HCEC 1CT (cell line): ENCODE measurements around the gene DHRS4L2.
"Not testable (repeated sequence)": the region's sequence is repeated elsewhere in the genome, so short reads cannot be mapped to it uniquely, and the experiment has no call there.

Experiments
- DNase-seq: peaks from one replicate; pipeline ENCODE4 v3.0.0-alpha.2; 2017

The DHRS4L2 gene

DNA sequence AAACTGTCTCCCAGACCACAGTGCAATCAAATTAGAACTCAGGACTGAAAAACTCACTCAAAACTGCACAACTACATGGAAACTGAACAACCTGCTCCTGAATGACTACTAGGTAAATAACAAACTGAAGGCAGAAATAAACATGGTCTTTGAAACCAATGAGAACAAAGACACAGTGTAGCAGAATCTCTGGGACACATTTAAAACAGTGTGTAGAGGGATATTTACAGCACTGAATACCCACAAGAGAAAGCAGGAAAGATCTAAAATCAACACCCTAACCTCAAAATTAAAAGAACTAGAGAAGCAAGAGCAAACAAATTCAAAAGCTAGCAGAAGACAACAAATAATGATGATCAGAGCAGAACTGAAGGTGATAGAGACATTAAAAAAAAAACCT, 14.7 kb upstream of the DHRS4L2 start:
- DNase-seq = not testable (repeated sequence)

DNA sequence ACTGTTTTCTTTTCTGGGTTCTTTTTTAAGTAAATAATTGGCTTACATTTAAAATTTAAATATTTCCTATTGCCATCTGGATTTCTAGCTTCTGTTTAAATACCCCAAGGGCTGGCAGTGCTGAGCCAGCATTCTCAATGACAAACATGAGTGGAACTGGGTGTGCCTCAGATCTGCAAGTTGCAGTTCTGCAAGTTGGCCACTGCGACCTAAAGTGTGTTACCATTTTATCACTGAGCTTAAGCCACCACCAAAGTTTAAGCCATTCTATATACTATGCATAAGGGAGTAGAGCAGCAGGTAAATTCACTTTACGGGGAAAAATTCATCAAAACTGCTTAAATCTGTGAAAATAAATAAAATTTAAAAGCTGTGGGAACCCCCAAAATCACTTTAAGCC, 11.5 kb upstream of the DHRS4L2 start:
- DNase-seq = peak; percentile 7

DNA sequence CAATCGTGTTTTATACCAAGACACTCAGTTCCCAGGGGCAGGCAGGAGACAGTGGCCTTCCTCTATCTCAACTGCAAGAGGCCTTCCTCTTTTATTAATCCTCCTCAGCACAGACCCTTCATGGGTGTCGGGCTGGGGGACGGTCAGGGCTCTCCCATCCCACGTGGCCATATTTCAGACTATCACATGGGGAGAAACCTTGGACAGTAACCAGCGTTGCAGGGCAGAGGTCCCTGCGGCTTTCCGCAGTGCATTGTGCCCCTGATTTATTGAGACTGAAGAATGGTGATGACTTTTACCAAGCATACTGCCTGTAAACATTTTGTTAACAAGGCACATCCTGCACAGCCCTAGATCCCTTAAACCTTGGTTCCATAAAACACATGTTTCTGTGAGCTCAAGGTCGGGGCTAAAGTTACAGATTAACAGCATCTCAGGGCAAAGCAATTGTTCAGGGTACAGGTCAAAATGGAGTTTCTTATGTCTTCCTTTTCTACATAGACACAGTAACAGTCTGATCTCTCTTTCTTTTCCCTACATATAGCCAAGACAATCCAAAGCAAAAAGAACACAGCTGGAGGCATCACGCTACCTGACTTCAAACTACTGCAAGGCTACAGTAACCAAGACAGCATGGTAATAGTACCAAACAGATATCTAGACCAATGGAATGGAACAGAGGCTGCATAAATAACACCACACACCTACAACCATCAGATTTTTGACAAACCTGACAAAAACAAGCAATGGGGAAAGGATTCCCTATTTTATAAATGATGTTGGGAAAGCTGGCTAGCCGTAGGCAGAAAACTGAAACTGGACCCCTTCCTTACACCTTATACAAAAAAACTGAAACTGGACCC, 6.5 kb upstream of the DHRS4L2 start:
- not testable (repeated sequence) for DNase-seq

DNA sequence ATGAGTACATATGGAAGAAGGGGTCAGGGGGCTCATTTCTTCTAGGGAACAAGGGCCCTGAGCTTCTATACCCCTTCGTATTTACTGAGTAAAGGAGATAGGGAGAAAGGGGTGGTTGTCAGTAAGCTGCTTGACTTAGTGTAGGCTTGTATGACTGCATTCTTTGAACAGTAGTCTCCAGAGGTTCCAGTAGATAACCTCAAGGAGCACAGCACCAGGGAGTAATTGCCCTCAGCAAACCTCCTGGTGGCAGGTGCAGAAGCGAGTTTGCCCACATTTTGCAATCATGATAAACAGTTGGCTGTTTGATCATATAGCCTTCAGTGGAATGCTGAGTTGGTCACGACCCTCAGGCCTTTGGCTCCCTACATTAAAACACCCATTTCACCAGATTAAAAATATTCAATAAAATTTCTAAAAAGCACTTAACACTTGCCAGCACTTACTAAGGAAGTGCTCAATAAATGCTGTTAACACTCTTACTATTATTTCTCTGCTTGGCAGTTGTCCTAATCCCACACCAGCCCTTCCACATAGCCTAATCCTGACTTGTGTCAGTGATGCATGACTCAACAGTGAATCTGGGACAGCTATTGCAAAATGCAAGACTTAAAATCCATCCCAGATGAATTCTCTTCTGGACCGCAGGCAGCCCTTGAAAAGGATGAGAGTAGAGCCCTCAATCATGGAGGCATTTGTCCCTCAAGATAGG, 3.7 kb upstream of the DHRS4L2 start:
- peak; percentile 94 for DNase-seq

DNA sequence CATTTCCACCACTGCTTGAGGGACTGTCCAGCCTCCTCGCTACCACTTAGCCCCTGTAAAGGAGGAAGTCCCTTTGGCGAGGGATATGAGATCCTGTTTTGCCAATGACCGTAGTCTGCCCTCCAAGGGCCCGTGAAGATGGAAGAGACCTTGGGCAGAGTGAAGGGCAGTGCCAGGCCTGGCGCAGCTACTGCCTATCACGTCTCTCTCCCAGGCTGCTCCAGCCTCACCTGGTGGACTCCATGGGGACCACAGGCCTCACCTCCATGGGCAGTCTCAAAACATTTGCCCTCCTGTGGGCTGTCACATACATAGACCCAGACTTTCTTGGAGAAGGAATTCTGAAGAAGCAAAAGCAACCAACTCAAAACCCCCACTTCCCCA, 514 bp upstream of the DHRS4L2 start:
- DNase-seq = not testable (repeated sequence)

DNA sequence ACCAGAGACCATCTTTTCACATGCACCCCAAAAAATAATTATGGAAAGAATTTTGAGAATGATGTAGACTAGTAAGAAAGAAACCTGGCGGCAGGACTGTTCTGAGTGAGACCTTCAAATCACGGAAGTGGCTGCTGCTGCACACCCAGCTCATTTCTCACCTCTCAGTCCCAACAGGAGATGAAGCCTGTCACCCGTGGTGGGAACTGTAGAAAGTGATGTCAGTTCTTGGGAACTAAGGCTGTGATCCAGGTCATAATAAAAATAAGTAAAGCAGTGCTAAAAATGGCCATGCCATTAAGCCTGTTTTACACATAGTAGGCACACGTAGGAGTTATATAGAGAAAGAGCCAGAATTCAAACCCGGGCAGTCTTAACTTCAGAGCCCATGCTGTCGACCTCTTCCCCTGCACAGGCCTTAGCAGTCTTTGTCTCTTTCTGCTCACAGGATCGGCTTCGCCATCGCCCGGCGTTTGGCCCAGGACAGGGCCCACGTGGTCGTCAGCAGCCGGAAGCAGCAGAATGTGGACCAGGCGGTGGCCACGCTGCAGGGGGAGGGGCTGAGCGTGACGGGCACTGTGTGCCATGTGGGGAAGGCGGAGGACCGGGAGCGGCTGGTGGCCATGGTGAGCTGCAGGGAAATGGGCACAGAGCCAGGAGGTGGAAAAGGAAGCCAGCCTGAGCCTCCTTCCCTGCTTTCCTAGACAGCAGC, 1.2 kb downstream of the DHRS4L2 start:
- not testable (repeated sequence) for DNase-seq

DNA sequence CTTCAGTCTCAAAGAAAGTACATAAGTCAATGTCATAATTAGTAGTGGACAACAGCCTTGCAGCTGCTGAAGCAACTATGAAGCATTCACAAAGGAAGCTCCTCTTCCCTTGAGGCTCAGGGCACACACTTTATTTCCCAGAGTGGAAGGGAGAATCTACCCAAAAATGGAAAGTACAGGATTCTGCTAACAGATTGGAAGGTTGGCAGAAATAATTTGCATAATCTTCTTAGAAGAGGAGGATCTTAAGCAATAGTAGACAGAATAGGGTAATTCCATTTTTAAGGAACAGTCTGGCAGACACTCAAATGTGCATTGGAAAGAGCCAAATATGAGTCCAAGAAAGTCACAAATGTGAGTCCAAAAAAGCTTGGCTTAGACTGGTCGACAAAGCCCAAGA, 2.2 kb downstream of the DHRS4L2 start:
- DNase-seq = not testable (repeated sequence)

DNA sequence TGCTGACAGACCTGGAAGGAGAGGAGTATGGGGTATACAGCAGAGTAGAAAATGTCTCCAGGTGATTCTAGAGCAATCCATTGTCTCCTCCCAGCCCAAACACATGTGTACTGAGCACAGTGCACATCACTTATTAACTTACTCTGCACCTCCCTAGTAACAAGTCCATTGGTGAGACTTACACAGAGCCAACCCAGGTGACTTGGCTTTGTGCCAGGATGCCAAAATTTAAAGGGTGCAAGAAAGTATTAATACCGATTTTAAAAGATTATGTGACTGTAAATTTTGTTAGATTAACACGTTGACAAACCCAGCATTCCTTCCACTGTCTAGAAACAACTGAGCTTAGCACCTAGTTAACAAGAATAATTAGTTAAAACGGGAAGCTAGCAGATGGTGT, 4.3 kb downstream of the DHRS4L2 start:
- DNase-seq = not testable (repeated sequence)

DNA sequence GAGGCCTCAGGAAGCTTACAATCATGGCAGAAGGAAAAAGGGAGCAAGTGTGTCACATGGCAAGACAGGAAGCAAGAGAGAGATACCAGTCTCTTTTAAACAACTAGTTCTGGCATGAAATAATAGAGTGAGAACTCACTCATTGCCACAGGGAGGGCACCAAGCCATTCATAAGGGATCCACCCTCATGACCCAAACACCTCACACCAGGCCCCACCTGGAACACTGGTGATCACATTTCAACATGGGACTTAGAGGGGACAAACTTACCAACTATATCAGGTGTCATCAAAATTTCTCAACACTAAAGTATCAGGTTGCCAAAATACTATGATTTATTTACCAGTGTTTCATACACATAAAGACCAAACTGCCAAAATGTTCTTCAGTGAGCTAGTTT, 7.3 kb downstream of the DHRS4L2 start:
- not testable (repeated sequence) for DNase-seq

DNA sequence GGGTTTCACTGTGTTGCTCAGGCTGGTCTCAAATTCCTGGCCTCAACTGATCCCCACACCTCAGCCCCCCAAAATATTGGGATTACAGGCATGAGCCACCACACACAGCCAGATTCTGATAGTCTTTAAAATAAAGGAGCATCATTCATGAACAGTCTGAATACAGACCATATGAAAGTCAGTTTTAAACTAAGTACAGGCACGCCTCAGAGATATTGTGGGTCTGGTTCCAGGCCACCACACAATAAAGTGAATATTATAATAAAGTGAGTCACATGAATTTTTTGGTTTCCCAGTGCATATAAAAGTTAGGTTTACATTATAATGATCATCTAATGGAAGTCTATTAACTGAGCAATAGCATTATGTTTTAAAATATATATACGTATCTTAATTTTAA, 8.1 kb downstream of the DHRS4L2 start:
- not testable (repeated sequence) for DNase-seq

DNA sequence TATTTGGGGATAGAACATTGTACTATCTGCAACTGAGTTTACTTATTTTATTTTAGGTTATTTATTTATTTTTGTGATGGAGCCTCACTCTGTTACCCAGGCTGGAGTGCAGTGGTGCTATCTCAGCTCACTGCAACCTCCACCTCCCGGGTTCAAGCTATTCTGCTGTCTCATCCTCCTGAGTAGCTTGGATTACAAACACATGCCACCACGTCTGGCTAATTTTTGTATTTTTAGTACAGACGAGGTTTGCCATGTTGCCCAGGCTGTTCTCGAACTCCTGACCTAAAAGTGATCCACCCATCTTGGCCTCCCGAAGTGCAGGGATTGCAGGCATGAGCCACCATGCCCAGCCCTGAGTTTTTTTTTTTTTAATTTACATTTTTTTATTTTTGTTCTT, 10.9 kb downstream of the DHRS4L2 start:
- not testable (repeated sequence) for DNase-seq

DNA sequence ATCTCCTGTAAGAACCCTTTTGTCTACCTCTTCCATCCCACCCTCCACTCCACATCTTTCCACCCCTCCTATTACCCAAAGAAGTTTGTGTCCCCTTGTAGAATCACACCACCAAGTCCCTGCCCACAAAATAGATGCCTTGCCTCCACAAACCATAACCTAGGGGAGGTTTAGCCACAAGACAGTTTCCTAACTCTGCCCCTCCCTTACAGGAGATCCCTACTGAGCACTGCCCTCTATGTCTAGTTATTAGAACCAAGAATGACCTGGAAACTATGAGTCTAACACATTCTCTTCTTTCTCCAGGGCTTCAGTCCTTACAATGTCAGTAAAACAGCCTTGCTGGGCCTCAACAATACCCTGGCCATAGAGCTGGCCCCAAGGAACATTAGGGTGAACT, 12.3 kb downstream of the DHRS4L2 start:
- DNase-seq = not testable (repeated sequence)

DNA sequence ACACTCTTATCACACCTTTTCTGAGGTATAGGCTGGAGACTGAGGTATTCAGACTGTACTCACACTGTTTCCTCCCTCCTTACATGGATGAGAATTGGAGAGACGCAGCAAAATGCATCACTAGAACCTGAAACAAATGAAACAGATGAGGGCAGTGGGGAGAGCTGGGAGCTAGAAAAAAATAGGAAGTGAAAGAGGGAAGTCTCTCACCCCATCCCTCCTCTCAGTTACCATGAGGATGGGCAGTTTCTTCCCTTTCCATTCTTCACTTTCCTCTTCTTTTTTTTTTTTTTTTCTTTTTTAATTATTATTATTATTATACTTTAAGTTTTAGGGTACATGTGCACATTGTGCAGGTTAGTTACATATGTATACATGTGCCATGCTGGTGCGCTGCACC, 12.9 kb downstream of the DHRS4L2 start:
- DNase-seq = not testable (repeated sequence)

DNA sequence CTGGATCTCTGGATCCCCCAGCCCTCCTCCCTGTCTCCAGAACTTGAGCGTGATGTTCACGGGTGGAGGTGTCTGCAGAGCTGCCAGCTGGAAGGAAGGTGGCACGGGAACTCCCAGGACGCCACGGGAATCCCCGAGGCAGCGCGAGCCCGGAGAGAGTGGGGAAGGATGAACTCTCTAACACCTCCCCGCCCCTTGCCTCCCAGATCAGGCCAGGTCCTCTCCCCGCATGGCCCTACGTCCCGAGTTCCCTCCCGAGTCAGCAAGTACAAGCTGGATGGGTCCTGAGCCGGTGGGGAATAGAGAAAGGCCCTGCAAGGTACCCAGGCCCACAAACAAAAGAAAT, 17.7 kb downstream of the DHRS4L2 start:
- DNase-seq = not testable (repeated sequence)

DNA sequence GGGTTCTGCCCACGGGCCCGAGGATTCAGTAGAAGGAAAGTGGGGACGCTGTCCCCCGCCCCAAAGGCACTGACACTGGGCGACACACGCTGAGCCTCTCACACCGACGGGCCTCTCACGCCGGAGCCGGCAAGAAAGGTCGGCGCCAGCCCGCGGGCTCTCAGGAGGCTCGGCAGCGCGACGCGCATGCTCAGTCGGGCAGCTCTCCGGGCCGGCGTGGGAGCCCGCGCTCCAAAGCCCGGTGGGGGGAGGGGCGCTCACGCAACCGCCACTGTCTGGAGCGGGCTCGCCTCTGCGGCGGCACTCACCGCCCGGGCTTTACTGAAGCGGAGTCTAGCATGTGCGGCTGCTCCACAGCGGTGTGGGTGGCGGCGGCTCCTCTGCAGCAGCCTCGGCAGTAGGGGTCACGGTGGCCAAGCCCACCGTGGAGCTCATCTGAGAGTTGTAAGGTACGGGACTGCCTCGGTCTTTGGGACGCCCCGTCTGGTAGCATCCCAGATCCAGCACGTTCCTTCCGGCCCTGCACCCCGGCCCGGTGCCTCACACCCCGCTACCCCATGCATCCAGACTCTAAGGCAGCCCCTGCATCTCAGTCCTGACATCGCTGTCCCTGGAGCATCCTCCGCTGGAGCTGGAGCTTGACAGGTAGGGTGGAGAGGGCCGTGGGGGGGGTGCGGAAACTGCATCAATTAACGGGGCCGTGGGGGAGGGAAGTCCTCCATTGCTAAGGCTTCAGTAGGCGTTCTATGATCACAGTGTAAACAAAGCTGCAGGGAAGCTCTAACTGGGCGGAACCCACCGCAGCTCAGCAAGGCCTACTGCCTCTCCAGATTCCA, 18.3 kb downstream of the DHRS4L2 start:
- peak; percentile 6 for DNase-seq

DNA sequence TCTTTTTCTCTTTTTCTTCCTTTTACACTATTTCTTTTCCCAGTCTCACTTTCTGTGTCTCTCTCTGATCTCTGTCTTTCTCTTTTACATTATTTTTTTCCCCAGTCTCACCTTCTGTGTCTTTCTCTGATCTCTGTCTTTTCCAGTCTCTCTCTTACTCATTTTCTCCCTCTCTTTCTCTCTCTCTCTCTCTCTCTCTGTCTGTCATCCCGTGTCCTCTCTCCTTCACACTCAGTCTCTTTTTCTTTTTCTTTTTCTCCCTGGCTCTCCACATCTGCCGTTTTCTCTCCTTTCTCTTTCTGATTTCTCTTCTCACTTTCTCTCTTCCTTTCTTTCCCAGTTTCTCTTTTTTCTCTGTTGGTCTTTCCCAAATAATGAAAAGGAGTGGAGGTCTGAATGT, 22.3 kb downstream of the DHRS4L2 start:
- no peak for DNase-seq

DNA sequence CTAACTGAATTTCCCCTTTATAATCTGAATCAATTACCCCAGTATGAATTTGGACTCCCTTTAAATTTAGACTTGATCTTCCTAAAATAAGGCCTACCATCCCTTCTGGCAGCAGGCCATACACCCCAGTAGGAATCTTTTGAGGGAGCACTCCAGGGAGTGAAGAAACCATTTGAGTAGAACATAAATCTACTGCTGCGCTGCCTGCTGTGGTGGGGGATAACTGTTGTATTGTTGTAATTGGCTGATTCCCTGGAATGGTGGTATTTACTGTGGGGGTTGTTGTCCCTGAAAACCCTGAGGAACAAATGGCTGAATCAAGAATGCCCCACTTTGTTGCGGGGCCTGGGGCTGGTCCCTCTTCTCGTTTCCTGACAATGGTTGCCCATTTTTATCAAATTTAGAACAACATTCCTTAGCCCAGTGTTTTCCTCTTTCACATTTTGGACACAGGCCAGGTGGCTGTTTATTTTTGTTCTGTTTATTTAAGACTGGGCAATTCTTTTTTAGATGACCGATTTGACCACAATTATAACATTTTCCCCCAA, 24.1 kb downstream of the DHRS4L2 start:
- DNase-seq = not testable (repeated sequence)

DNA sequence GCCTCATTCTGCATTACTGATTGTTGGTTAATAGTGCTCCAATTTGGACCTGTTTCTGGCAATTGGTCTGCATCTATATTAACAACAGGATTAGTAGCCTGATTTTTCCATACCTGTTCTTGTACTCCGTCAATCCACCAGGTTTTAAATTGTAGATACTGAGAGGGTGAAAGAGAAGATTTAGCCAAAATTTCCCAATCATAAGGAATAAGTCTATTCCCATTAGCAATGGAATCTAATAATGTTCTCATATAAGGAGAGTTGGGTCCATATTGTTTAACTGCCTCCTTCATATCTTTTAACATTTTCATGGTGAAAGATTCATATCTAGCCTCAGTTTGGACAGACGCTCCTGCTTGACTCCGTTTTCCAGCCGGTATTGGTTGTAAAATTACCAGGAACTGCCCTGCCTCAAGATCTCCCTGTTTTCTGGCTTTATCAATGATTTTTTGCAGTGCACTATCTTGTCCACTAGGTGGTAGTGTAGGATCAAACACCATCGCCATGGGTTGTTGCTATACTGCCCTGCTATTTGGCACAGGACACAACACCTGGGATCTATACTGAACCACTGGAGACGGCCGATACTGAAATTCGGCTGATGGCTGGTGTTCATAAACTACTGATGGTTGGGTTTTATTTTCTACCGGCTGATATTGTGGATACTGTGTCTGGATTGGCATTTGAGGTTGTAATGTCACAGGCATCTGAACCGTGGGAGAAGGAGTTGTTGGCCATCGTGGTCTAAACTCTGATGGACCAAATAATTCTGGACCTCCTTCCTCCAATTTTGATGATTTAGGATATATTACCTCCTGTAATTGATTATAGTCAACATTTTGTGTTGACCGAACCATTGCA, 25.2 kb downstream of the DHRS4L2 start:
- DNase-seq = peak; percentile 58

DNA sequence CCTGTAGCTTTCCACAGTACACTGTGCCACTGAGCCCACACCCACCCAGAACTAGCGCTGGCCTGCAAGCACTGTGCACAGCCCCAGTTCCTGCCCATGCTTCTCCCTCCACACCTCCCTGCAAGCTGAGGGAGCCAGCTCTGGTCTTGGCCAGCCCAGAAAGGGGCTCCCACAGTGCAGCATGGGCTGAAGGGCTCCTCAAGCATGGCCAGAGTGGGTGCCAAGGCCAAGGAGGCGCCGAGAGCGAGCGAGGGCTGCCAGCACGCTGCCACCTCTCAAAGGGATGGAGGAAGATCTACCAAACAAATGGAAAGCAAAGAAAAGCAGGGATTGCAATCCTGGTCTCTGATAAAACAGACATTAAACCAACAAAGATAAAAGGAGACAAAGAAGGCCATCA, 27.0 kb downstream of the DHRS4L2 start:
- DNase-seq = not testable (repeated sequence)

DNA sequence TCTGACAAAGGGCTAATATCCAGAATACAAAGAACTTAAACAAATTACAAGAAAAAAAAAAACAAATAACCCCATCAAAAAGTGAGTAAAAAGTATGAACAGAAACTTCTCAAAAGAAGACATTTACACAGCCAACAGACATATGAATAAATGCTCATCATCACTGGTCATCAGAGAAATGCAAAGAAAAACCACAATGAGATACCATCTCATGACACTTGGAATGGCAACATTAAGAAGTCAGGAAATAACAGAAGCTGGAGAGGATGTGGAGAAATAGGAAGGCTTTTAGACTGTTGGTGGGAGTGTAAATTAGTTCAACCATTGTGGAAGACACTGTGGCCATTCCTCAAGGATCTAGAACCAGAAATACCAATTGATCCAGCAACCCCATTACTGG, 30.2 kb downstream of the DHRS4L2 start:
- not testable (repeated sequence) for DNase-seq

DNA sequence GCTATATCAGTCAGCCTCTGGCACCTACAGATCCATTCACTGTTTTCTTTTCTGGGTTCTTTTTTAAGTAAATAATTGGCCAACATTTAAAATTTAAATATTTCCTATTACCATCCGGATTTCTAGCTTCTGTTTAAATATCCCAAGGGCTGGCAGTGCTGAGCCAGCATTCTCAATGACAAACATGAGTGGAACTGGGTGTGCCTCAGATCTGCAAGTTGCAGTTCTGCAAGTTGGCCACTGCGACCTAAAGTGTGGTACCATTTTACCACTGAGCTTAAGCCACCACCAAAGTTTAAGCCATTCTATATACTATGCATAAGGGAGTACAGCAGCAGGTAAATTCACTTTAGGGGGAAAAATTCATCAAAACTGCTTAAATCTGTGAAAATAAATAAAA, 31.2 kb downstream of the DHRS4L2 start:
- not testable (repeated sequence) for DNase-seq
